ENCODE measurements around the gene MAP2K6. TPM values are rescaled to one million over a fixed set of nuclear protein-coding genes. Genes with fewer than 3 reads are reported as not detected.

Gene MAP2K6
- total and polyA plus RNA-seq, 4 donors, result 0.75 to 6.4 (median 3.9) TPM

- H3K4me1 ChIP-seq (ENCODE audit: control insufficient read depth in 1 of 2, insufficient read depth in 2 of 2, low read length in 2 of 2), result peaks cover 0 to 3% of the 10 kb centered on the region in 2 donors
- WGBS, 2 donors, result 8 to 18% methylated on average over 3 of the region's 3 CpGs
- ATAC-seq (ENCODE audit: low FRiP score), result no peak
- no peaks in the 10 kb centered on the region for H3K36me3 ChIP-seq (ENCODE audit: control insufficient read depth in 1 of 2, insufficient read depth in 2 of 2, low read length in 1 of 2)
- no peak for DNase-seq
- intact Hi-C loops (cut with DNase I), result no loop called here
- H3K4me3 ChIP-seq (ENCODE audit: low read length in 2 of 2), result no peak overlapping the region
- no peak overlapping the region for H3K27ac ChIP-seq (ENCODE audit: low read depth in 1 of 2, low read length in 2 of 2)
- H3K9me3 ChIP-seq (ENCODE audit: control insufficient read depth, low read length), result no peaks in the 10 kb centered on the region
- no peaks in the 10 kb centered on the region for H3K27me3 ChIP-seq (ENCODE audit: control insufficient read depth in 1 of 2, insufficient read depth in 2 of 2, low read length in 1 of 2)
These were observed 71.6 kb downstream of the MAP2K6 start for GRCh38 chr17:69485901-69486643.

- Histone ChIP-seq H3K36me3 (ENCODE audit: control insufficient read depth in 1 of 2, insufficient read depth in 2 of 2, low read length in 1 of 2) (no peaks in the 10 kb centered on the region), H3K27me3 (ENCODE audit: control insufficient read depth in 1 of 2, insufficient read depth in 2 of 2, low read length in 1 of 2) (no peaks in the 10 kb centered on the region), H3K4me3 (ENCODE audit: low read length in 2 of 2) (no peak overlapping the region), H3K9me3 (ENCODE audit: control insufficient read depth, low read length) (no peaks in the 10 kb centered on the region), H3K27ac (ENCODE audit: low read depth in 1 of 2, low read length in 2 of 2) (no peak overlapping the region), H3K4me1 (ENCODE audit: control insufficient read depth in 1 of 2, insufficient read depth in 2 of 2, low read length in 2 of 2) (peaks cover 0 to 3% of the 10 kb centered on the region in 2 donors)
- DNase-seq, result no peak
- intact Hi-C loops (cut with DNase I), result no loop called here
- 81 to 82% methylated on average over 13 of the region's 13 CpGs for WGBS, 2 donors
- no peak for ATAC-seq (ENCODE audit: low FRiP score)
These were observed 72.5 kb downstream of the MAP2K6 start for GRCh38 chr17:69486779-69487637.

- peaks cover 0 to 3% of the 10 kb centered on the region in 2 donors for H3K4me1 ChIP-seq (ENCODE audit: control insufficient read depth in 1 of 2, insufficient read depth in 2 of 2, low read length in 2 of 2)
- no peak overlapping the region for H3K4me3 ChIP-seq (ENCODE audit: low read length in 2 of 2)
- intact Hi-C loops (cut with DNase I), result no loop called here
- H3K27ac ChIP-seq (ENCODE audit: low read depth in 1 of 2, low read length in 2 of 2), result no peak overlapping the region
- no peaks in the 10 kb centered on the region for H3K27me3 ChIP-seq (ENCODE audit: control insufficient read depth in 1 of 2, insufficient read depth in 2 of 2, low read length in 1 of 2)
- no peaks in the 10 kb centered on the region for H3K9me3 ChIP-seq (ENCODE audit: control insufficient read depth, low read length)
- 95 to 97% methylated on average over 4 of the region's 4 CpGs for WGBS, 2 donors
- H3K36me3 ChIP-seq (ENCODE audit: control insufficient read depth in 1 of 2, insufficient read depth in 2 of 2, low read length in 1 of 2), result no peaks in the 10 kb centered on the region
- DNase-seq (no peak), ATAC-seq (ENCODE audit: low FRiP score) (no peak)
These were observed 74.8 kb downstream of the MAP2K6 start for GRCh38 chr17:69489313-69489712.

GRCh38 chr17:69492410-69493071, 78.0 kb downstream of the MAP2K6 start:
- intact Hi-C loops (cut with DNase I), result no loop called here
- ATAC-seq (ENCODE audit: low FRiP score), result no peak
- no peak overlapping the region for H3K27ac ChIP-seq (ENCODE audit: low read depth in 1 of 2, low read length in 2 of 2)
- 57 to 63% methylated on average over 3 of the region's 3 CpGs for WGBS, 2 donors
- H3K27me3 ChIP-seq (ENCODE audit: control insufficient read depth in 1 of 2, insufficient read depth in 2 of 2, low read length in 1 of 2), result no peaks in the 10 kb centered on the region
- no peaks in the 10 kb centered on the region for H3K36me3 ChIP-seq (ENCODE audit: control insufficient read depth in 1 of 2, insufficient read depth in 2 of 2, low read length in 1 of 2)
- DNase-seq, result no peak
- H3K4me3 ChIP-seq (ENCODE audit: low read length in 2 of 2), result no peak overlapping the region
- H3K9me3 ChIP-seq (ENCODE audit: control insufficient read depth, low read length), result no peaks in the 10 kb centered on the region
- H3K4me1 ChIP-seq (ENCODE audit: control insufficient read depth in 1 of 2, insufficient read depth in 2 of 2, low read length in 2 of 2), result no peaks in the 10 kb centered on the region

GRCh38 chr17:69495787-69496186, 81.3 kb downstream of the MAP2K6 start:
- no peak overlapping the region for H3K4me3 ChIP-seq (ENCODE audit: low read length in 2 of 2)
- DNase-seq (no peak), ATAC-seq (ENCODE audit: low FRiP score) (no peak)
- H3K27ac ChIP-seq (ENCODE audit: low read depth in 1 of 2, low read length in 2 of 2), result no peak overlapping the region
- no peaks in the 10 kb centered on the region for H3K36me3 ChIP-seq (ENCODE audit: control insufficient read depth in 1 of 2, insufficient read depth in 2 of 2, low read length in 1 of 2)
- WGBS, 2 donors, result 95 to 96% methylated on average over 5 of the region's 5 CpGs
- no peaks in the 10 kb centered on the region for H3K9me3 ChIP-seq (ENCODE audit: control insufficient read depth, low read length)
- no peaks in the 10 kb centered on the region for H3K4me1 ChIP-seq (ENCODE audit: control insufficient read depth in 1 of 2, insufficient read depth in 2 of 2, low read length in 2 of 2)
- H3K27me3 ChIP-seq (ENCODE audit: control insufficient read depth in 1 of 2, insufficient read depth in 2 of 2, low read length in 1 of 2), result no peaks in the 10 kb centered on the region
- intact Hi-C loops (cut with DNase I), result no loop called here

GRCh38 chr17:69497161-69497560, 82.7 kb downstream of the MAP2K6 start:
- ATAC-seq (ENCODE audit: low FRiP score) (no peak), DNase-seq (no peak)
- intact Hi-C loops (cut with DNase I), result no loop called here
- Histone ChIP-seq H3K27me3 (ENCODE audit: control insufficient read depth in 1 of 2, insufficient read depth in 2 of 2, low read length in 1 of 2) (no peaks in the 10 kb centered on the region), H3K4me3 (ENCODE audit: low read length in 2 of 2) (no peak overlapping the region), H3K36me3 (ENCODE audit: control insufficient read depth in 1 of 2, insufficient read depth in 2 of 2, low read length in 1 of 2) (no peaks in the 10 kb centered on the region), H3K4me1 (ENCODE audit: control insufficient read depth in 1 of 2, insufficient read depth in 2 of 2, low read length in 2 of 2) (peaks cover 0 to 7% of the 10 kb centered on the region in 2 donors), H3K27ac (ENCODE audit: low read depth in 1 of 2, low read length in 2 of 2) (no peak overlapping the region), H3K9me3 (ENCODE audit: control insufficient read depth, low read length) (no peaks in the 10 kb centered on the region)
- WGBS, 2 donors, result 95 to 100% methylated on average over 1 of the region's 1 CpG

GRCh38 chr17:69499318-69499717, 84.8 kb downstream of the MAP2K6 start:
- no peak overlapping the region for H3K27ac ChIP-seq (ENCODE audit: low read depth in 1 of 2, low read length in 2 of 2)
- H3K4me3 ChIP-seq (ENCODE audit: low read length in 2 of 2), result no peak overlapping the region
- no peaks in the 10 kb centered on the region for H3K9me3 ChIP-seq (ENCODE audit: control insufficient read depth, low read length)
- no peak for DNase-seq
- peaks cover 0 to 7% of the 10 kb centered on the region in 2 donors for H3K4me1 ChIP-seq (ENCODE audit: control insufficient read depth in 1 of 2, insufficient read depth in 2 of 2, low read length in 2 of 2)
- no peak for ATAC-seq (ENCODE audit: low FRiP score)
- no peaks in the 10 kb centered on the region for H3K36me3 ChIP-seq (ENCODE audit: control insufficient read depth in 1 of 2, insufficient read depth in 2 of 2, low read length in 1 of 2)
- intact Hi-C loops (cut with DNase I), result no loop called here
- WGBS, 2 donors, result 81 to 89% methylated on average over 3 of the region's 3 CpGs
- no peaks in the 10 kb centered on the region for H3K27me3 ChIP-seq (ENCODE audit: control insufficient read depth in 1 of 2, insufficient read depth in 2 of 2, low read length in 1 of 2)

GRCh38 chr17:69500911-69501429, 86.5 kb downstream of the MAP2K6 start:
- 11 to 14% methylated on average over 9 of the region's 9 CpGs for WGBS, 2 donors
- Histone ChIP-seq H3K4me3 (ENCODE audit: low read length in 2 of 2) (no peak overlapping the region), H3K9me3 (ENCODE audit: control insufficient read depth, low read length) (no peaks in the 10 kb centered on the region), H3K4me1 (ENCODE audit: control insufficient read depth in 1 of 2, insufficient read depth in 2 of 2, low read length in 2 of 2) (peaks cover 0 to 7% of the 10 kb centered on the region in 2 donors), H3K27me3 (ENCODE audit: control insufficient read depth in 1 of 2, insufficient read depth in 2 of 2, low read length in 1 of 2) (no peaks in the 10 kb centered on the region), H3K36me3 (ENCODE audit: control insufficient read depth in 1 of 2, insufficient read depth in 2 of 2, low read length in 1 of 2) (no peaks in the 10 kb centered on the region), H3K27ac (ENCODE audit: low read depth in 1 of 2, low read length in 2 of 2) (no peak overlapping the region)
- no peak for ATAC-seq (ENCODE audit: low FRiP score)
- DNase-seq, result no peak
- intact Hi-C loops (cut with DNase I), result no loop called here

Data from aorta (tissue), 5 donors.